Neural cell (in vitro differentiated cells): ENCODE measurements around the gene PLCB4. TPM values are rescaled to one million over a fixed set of nuclear protein-coding genes. Genes with fewer than 3 reads are reported as not detected.

Source experiments
- H2AFZ ChIP-seq: fragments of 200-600, 300-800 bp; sonication (generic), shearing (Covaris generic); 2 replicates; pipeline ENCODE4 v1.6.0; 2014; ENCODE audit warnings: low read depth, mild to moderate bottlenecking, antibody characterized with exemption, low read length, moderate library complexity
- H3F3A ChIP-seq: fragments of 200-600 bp; shearing (Covaris generic); 2 replicates; pipeline ENCODE4 v1.6.1; 2016; ENCODE audit warnings: mild to moderate bottlenecking, moderate library complexity, mixed read lengths, antibody characterized with exemption, low read length; ENCODE audit not compliant: insufficient read depth, poor library complexity, severe bottlenecking
- H3K27ac ChIP-seq: fragments of 200-600, 300-800 bp; sonication (generic), shearing (Covaris generic); 2 replicates; pipeline ENCODE4 v1.5.1; 2014; ENCODE audit warnings: mild to moderate bottlenecking, low read length, moderate library complexity
- H3K27me3 ChIP-seq: fragments of 300-800, 200-600 bp; sonication (generic), shearing (Covaris generic); 2 replicates; pipeline ENCODE4 v1.6.0; 2014; ENCODE audit warnings: mild to moderate bottlenecking, low read depth, low read length, moderate library complexity; ENCODE audit not compliant: insufficient read depth
- H3K36me3 ChIP-seq: fragments of 300-800, 200-600 bp; sonication (generic), shearing (Covaris generic); 2 replicates; pipeline ENCODE4 v1.5.1; 2014; ENCODE audit warnings: mild to moderate bottlenecking, antibody characterized with exemption, low read length, moderate library complexity; ENCODE audit not compliant: insufficient read depth
- H3K4me2 ChIP-seq: fragments of 300-800, 200-600 bp; sonication (generic), shearing (Covaris generic); 2 replicates; pipeline ENCODE4 v1.6.0; 2014; ENCODE audit warnings: mild to moderate bottlenecking, low read length
- H3K4me3 ChIP-seq: fragments of 300-800, 200-600 bp; sonication (generic), shearing (Covaris generic); 2 replicates; pipeline ENCODE4 v1.5.1; 2014; ENCODE audit warnings: mild to moderate bottlenecking, low read length, moderate library complexity
- H3K79me2 ChIP-seq: fragments of 200-600 bp; shearing (Covaris generic); replicated peaks from 2 replicates; pipeline ENCODE4 v1.6.0; 2014; ENCODE audit warnings: mild to moderate bottlenecking, low read length, moderate library complexity; ENCODE audit not compliant: insufficient read depth
- H3K9ac ChIP-seq: fragments of 300-800, 200-600 bp; sonication (generic), shearing (Covaris generic); 2 replicates; pipeline ENCODE4 v1.6.1; 2016; ENCODE audit warnings: mild to moderate bottlenecking, low read length, mixed read lengths
- H3K9me2 ChIP-seq: fragments of 200-600 bp; shearing (Covaris generic); 2 replicates; pipeline ENCODE4 v1.6.1; 2016; ENCODE audit warnings: mild to moderate bottlenecking, low read length, mixed read lengths; ENCODE audit not compliant: insufficient read depth
- H3K9me3 ChIP-seq: fragments of 200-600, 300-800 bp; sonication (generic), shearing (Covaris generic); 2 replicates; pipeline ENCODE4 v1.6.1; 2016; ENCODE audit warnings: mild to moderate bottlenecking, mixed run types, low read length, moderate library complexity, mixed read lengths
- H4K20me1 ChIP-seq: fragments of 200-600 bp; shearing (Covaris generic); 2 replicates; pipeline ENCODE4 v1.6.1; 2016; ENCODE audit warnings: mild to moderate bottlenecking, mixed run types; ENCODE audit not compliant: insufficient read depth
- EP300 ChIP-seq: fragments of 450-650 bp; conservative IDR thresholded peaks from 2 replicates; pipeline ENCODE4 v1.6.1; 2014; ENCODE audit warnings: antibody characterized with exemption, mild to moderate bottlenecking, moderate library complexity; ENCODE audit not compliant: poor library complexity, severe bottlenecking
- EZH2 ChIP-seq: fragments of 200-600, 300-800 bp; shearing (Covaris generic), sonication (generic); IDR thresholded peaks from 2 replicates; pipeline ENCODE4 v1.6.1; 2014; ENCODE audit warnings: antibody characterized with exemption, low read length, borderline replicate concordance, mild to moderate bottlenecking; ENCODE audit not compliant: insufficient read depth, poor library complexity, severe bottlenecking
- MXI1 ChIP-seq: fragments of 450-650 bp; conservative IDR thresholded peaks from 2 replicates; pipeline ENCODE4 v1.6.1; 2014; ENCODE audit warnings: antibody characterized with exemption, mild to moderate bottlenecking; ENCODE audit not compliant: poor library complexity, severe bottlenecking
- RAD21 ChIP-seq: fragments of 450-650 bp; conservative IDR thresholded peaks from 2 replicates; pipeline ENCODE4 v1.6.1; 2014; ENCODE audit warnings: antibody characterized with exemption, mild to moderate bottlenecking, moderate library complexity
- SMC3 ChIP-seq: fragments of 450-650 bp; conservative IDR thresholded peaks from 2 replicates; pipeline ENCODE4 v1.6.1; 2014; ENCODE audit warnings: antibody characterized with exemption, mild to moderate bottlenecking, moderate library complexity; ENCODE audit not compliant: poor library complexity
- TAF1 ChIP-seq: IDR thresholded peaks from 2 replicates; pipeline ENCODE4 v1.6.1; 2012; ENCODE audit warnings: low read depth
- polyA plus RNA-seq: library from polyadenylated mRNA; depleted of rRNA; stranded (reverse); fragments of >200 nt; gene quantifications from 2 replicates; pipeline ENCODE4 v1.2.3, GENCODE V29; 2014
- TF ChIP-seq, protein P1 (sequence below): IDR thresholded peaks from 2 replicates; pipeline ENCODE4 v1.6.1; 2012; ENCODE audit warnings: borderline replicate concordance
- TF ChIP-seq, protein P2 (sequence below): fragments of 450-650 bp; IDR thresholded peaks from 2 replicates; pipeline ENCODE4 v1.5.1; 2014; ENCODE audit warnings: antibody characterized with exemption, mild to moderate bottlenecking, moderate library complexity; ENCODE audit not compliant: poor library complexity, severe bottlenecking

The PLCB4 gene
- polyA plus RNA-seq, 1 donor from 2014 or later: 13.1 TPM

DNA sequence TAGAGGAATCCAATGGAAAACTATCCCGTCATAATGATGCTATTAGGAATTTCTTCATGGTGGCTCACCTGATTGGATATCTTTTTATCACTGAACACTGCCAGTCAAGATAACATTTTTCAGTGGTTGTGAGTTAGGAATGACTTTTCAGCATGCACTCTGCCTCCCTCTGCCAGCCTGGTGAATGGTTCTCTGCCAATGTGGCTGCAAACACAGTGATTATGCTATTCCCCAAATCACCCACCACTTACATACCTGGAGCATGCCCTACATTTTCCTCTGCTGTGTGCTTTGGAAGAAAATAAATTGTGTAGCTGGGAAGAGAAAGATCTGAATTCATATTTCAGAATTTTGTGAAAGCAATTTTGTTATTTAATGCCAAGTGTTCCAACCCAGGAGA lies 342.9 kb downstream of the PLCB4 start:
- Histone ChIP-seq H3K79me2 (no peaks in the 10 kb centered on the region), H3K9ac (no peak overlapping the region), H3K27ac (no peak overlapping the region), H3K9me3 (no peaks in the 10 kb centered on the region), H3K36me3 (no peaks in the 10 kb centered on the region), H3K4me3 (no peak overlapping the region), H4K20me1 (no peaks in the 10 kb centered on the region), H3K4me2 (no peak overlapping the region), H2AFZ (no peak overlapping the region), H3K9me2 (no peaks in the 10 kb centered on the region), H3F3A (no peaks in the 10 kb centered on the region), H3K27me3 (no peaks in the 10 kb centered on the region)
- TF ChIP-seq, protein P1, sequence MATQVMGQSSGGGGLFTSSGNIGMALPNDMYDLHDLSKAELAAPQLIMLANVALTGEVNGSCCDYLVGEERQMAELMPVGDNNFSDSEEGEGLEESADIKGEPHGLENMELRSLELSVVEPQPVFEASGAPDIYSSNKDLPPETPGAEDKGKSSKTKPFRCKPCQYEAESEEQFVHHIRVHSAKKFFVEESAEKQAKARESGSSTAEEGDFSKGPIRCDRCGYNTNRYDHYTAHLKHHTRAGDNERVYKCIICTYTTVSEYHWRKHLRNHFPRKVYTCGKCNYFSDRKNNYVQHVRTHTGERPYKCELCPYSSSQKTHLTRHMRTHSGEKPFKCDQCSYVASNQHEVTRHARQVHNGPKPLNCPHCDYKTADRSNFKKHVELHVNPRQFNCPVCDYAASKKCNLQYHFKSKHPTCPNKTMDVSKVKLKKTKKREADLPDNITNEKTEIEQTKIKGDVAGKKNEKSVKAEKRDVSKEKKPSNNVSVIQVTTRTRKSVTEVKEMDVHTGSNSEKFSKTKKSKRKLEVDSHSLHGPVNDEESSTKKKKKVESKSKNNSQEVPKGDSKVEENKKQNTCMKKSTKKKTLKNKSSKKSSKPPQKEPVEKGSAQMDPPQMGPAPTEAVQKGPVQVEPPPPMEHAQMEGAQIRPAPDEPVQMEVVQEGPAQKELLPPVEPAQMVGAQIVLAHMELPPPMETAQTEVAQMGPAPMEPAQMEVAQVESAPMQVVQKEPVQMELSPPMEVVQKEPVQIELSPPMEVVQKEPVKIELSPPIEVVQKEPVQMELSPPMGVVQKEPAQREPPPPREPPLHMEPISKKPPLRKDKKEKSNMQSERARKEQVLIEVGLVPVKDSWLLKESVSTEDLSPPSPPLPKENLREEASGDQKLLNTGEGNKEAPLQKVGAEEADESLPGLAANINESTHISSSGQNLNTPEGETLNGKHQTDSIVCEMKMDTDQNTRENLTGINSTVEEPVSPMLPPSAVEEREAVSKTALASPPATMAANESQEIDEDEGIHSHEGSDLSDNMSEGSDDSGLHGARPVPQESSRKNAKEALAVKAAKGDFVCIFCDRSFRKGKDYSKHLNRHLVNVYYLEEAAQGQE: no peak
- TF ChIP-seq EZH2: no peak
- no peak for TF ChIP-seq RAD21
- no peak for TF ChIP-seq MXI1
- no peak for TF ChIP-seq SMC3
- TF ChIP-seq TAF1: no peak
- TF ChIP-seq EP300: no peak
- TF ChIP-seq, protein P2, sequence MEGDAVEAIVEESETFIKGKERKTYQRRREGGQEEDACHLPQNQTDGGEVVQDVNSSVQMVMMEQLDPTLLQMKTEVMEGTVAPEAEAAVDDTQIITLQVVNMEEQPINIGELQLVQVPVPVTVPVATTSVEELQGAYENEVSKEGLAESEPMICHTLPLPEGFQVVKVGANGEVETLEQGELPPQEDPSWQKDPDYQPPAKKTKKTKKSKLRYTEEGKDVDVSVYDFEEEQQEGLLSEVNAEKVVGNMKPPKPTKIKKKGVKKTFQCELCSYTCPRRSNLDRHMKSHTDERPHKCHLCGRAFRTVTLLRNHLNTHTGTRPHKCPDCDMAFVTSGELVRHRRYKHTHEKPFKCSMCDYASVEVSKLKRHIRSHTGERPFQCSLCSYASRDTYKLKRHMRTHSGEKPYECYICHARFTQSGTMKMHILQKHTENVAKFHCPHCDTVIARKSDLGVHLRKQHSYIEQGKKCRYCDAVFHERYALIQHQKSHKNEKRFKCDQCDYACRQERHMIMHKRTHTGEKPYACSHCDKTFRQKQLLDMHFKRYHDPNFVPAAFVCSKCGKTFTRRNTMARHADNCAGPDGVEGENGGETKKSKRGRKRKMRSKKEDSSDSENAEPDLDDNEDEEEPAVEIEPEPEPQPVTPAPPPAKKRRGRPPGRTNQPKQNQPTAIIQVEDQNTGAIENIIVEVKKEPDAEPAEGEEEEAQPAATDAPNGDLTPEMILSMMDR: no peak

DNA sequence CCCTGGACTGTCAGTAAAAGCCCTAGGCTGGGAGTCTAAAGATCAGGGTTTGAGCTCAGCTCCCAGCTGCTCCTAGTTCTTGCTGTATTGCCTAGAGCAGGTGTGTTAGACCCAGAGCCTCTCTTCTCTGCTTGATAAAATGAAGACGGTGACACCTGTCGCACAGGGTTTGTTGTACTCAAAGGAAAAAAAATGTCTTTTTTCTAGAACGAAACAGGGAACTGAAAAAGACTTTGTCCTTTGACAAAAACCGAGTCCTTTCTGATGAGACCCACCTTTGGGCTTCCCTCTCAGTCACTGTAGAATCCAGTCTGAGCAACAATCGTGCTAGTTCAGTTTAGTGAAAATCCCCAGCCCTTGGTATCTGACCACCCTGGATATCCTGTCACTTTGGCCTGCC lies 343.4 kb downstream of the PLCB4 start:
- no peak overlapping the region for H2AFZ ChIP-seq
- H3K4me2 ChIP-seq: no peak overlapping the region
- no peaks in the 10 kb centered on the region for H3K9me3 ChIP-seq
- H3K4me3 ChIP-seq: no peak overlapping the region
- no peaks in the 10 kb centered on the region for H3K27me3 ChIP-seq
- H3K9me2 ChIP-seq: no peaks in the 10 kb centered on the region
- no peaks in the 10 kb centered on the region for H3K79me2 ChIP-seq
- H3F3A ChIP-seq: no peaks in the 10 kb centered on the region
- no peak overlapping the region for H3K9ac ChIP-seq
- TF ChIP-seq, protein P2: no peak
- no peak for TF ChIP-seq SMC3
- no peak for TF ChIP-seq EZH2
- no peak for TF ChIP-seq TAF1
- TF ChIP-seq, protein P1: no peak
- no peak for TF ChIP-seq MXI1
- no peak for TF ChIP-seq EP300
- no peaks in the 10 kb centered on the region for H4K20me1 ChIP-seq
- H3K27ac ChIP-seq: no peak overlapping the region
- no peaks in the 10 kb centered on the region for H3K36me3 ChIP-seq
